ENCODE data around the gene LCAT.
"Not testable (repeated sequence)": the region's sequence is repeated elsewhere in the genome, so short reads cannot be mapped to it uniquely, and the experiment has no call there.

Gene LCAT

DNA sequence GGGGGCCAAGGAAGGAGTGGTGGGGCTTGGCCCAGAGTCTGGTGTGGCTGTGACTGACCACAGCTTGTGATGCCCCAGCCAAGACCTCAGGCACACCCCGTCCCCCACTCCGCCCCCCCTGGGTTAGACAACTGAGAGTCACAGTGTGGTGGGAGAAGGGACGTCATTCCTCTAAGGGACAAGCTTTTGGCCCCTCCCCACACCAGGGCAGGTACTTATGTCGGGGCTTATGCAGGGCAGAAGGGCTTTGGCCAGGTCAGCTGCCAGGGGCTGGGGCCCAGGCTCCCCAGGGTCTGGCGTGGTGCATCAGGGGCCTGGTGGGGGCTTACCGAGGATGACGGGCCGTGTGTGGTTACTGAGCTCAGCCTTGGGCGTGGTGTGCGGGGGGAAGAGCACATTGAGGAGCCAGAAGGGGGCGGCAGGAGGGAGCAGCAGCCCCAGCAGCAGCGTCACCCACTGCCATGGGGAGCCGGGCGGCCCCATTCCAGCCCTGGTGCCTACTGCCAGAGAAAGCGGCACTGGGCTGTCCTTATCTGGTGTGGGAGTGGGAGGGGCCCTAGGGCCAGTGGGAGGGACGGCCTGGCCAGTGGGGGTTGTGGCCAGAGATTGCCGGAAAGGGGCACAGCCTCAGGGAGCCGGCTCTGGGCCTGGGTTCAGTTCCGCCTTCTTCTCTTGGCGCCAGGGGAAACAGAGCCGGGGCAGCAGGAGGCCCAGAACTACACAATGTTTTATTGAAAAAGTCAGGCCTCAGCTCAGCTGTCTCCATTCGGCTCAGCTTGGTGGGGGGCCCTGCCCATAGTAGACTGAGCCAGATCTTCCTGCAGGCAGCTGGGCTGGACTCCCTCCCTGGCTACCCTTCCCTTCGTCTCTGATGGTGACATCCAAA, at the start of gene LCAT:
Gene LCAT, minus strand, starts transcription at position 502 of the 886 bp plus-strand sequence. Its CDS starts 19 bp downstream, at position 483.
- DNase-seq (ENCODE audit: low spot score) = no peak

GRCh38 chr16:67993207-67994039, 49.5 kb upstream of the LCAT start:
- DNase-seq (ENCODE audit: low spot score) = peak; percentile 73

DNA sequence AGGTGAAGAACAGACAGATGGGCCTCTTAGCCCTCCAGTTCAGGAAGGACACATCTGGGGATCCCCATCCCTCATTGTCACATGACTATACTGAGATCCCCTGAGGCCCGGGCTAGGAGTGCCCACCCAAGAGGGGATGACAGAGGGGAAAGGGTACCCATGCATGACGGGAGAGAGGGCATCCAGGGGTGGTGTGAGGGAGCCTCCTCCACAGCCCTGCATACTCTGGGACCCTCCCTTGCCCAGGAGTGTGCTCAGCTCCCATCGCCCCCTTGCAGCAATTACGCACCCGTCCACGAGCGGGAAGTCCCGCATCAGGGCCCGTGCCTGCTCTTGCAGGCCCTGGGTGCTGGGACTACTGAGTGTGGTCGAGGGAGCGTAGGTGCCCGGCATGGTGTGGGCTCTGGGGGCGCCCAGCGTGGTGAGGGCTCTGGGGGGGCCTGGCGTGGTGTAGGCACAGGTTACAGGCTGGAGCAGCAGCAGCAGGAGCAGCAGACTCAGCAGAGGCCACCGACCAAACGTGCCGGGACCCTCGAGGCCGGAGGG, 48.8 kb upstream of the LCAT start:
- DNase-seq (ENCODE audit: low spot score) = no peak

- DNase-seq (ENCODE audit: low spot score) = no peak
Observed at GRCh38 chr16:67990018-67990386, 46.1 kb upstream of the LCAT start.

GRCh38 chr16:67989322-67990017, 45.5 kb upstream of the LCAT start:
- DNase-seq (ENCODE audit: low spot score) = no peak

- DNase-seq (ENCODE audit: low spot score) = no peak
Observed at GRCh38 chr16:67988675-67989074, 44.8 kb upstream of the LCAT start.

DNA sequence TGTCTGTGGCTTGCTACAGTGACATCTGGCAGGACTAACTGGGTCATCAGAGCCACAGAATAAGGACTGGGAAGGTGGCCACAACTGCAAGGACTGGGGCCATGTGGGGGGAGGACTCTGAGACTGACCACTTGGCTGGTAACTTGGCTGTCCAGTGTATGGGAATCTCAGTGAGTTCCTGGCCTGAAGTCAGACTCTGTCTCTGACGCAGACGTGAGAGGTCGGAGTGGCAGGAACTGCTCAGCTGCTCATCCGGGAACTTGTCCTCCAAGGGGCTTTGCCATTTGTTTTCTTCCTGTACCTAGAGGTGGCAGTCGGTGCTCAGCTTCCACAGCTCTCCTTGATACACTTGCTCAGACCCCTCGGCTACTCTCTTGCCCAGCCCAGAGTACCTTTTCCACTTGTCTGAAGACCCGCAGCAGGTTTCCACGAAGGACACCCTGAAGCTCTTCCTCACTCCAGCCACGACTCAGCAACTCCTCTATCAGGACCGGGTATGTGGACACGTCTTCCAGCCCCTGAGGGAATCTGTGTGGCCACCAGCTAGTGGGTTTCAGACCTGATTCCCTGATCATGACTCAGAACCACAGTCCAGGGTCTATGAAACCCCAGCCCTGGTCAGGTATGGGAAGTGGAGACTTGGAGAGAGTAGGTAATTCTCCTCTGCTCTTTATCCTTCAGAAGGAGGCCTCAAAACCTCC, 43.7 kb upstream of the LCAT start:
- peak; percentile 13 for DNase-seq (ENCODE audit: low spot score)

- DNase-seq (ENCODE audit: low spot score) = no peak
Observed at GRCh38 chr16:67986949-67987348, 43.0 kb upstream of the LCAT start.

GRCh38 chr16:67982011-67982696, 38.2 kb upstream of the LCAT start:
- DNase-seq (ENCODE audit: low spot score) = no peak

DNA sequence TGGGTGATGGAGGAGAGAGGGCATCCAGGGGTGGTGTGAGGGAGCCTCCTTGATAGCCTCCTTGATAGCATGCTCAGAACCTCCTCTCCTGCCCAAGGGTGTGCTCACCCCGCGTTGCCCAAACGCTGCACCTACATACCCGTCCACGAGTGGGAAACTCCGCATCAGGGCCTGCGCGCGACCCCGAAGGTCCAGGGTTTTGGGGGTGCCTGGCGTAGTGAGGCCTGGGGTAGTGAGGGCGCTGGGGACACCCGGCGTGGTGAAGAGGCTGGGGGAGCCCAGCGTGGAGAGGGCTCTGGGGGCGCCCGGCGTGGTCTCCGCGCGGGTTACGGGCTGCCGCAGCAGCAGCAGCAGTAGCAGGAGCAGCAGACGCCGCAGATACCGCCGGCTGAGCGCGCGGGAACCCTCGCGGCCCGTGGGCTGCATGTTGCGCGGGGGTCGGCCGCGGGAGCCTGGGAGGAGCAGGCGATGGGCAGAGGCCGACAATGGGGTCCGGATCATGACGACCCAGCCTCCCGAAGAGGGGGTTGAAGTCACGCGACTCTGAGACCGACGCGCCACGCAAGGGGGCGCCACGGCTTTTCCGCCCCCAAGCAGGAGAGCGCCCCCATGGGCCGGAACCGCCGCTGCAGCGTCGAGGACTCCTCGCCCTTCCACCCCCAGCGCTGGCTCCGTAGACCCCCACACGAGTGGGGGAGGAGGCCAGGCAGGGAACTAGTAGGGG, 36.2 kb upstream of the LCAT start, which contains the start of gene DPEP3:
Gene DPEP3, minus strand, starts transcription at position 545 of the 724 bp plus-strand sequence. Its CDS starts 119 bp downstream, at position 426.
- DNase-seq (ENCODE audit: low spot score) = no peak

- no peak for DNase-seq (ENCODE audit: low spot score)
Observed at GRCh38 chr16:67977469-67978227, 33.7 kb upstream of the LCAT start.

DNA sequence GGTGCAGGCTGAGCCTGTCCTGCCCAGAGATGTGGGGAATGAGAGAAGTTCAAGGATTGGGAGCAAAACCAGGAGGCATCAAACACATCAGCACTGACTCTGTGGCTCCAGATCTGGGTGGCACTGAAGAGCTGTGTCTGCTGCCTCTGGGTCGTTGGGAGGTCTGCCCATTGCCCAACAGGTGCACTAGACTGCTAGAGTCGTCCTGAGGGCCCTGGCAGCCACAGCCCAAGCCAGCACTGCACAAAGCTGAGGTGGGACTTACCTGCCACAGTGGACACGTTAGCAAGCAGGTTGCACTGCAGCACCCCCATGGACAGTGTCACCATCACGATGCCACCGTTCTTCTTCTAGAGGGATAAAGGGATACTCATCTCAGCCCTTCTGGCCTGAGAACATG, 33.1 kb upstream of the LCAT start:
- no peak for DNase-seq (ENCODE audit: low spot score)

- DNase-seq (ENCODE audit: low spot score) = no peak
Observed at GRCh38 chr16:67976205-67976604, 32.3 kb upstream of the LCAT start.

DNA sequence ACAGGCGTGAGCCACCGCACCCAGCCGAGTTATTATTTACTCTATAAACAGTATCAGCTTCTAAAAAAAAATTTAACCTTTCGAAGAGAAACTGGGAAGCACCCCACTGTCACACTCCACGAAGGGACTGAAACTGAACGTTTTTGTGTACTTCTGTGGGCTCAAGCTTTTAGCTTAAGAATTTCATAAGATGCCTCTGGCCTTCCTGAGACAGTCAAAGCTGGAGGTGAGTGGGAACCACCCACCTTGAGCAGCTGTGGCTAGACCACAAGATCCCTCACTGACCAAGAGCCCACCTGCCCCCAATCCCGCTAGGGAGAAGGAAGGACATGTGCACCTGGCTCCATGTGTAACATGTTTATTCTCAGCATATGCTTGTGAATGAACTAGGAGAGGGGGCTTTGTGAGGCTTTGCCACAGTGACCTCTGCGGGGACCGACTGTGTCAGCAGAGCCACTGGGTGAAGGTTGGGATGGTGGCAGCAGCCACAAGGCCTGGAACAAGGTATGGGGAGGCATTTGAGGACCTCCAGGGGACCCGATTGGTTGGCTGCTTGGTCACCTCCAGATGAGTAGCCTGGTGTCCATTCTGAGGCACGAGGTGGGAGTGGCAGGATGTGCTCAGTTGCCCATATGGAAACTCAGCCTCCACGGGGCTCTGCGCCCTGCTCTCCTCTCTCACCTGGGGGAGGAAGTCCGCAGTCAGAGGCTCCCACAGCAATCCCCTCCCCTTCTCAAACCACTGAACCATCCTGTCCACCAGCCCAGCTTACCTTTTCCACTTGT, 31.6 kb upstream of the LCAT start:
- no peak for DNase-seq (ENCODE audit: low spot score)

DNA sequence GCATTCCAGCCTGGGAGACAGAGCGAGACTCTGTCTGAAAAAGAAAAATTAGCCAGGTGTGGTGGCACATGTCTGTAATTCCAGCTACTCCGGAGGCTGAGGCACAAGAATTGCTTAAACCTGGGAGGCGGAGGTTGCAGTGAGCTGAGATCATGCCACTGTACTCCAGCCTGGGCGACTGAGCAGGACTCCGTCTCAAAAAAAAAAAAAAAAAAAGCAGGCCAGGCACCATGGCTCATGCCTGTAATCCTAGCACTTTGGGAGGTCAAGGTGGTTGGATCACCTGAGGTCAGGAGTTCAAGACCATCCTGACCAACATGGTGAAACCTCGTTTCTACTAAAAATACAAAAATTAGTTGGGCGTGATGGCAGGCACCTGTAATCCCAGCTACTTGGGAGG, 28.4 kb upstream of the LCAT start:
- not testable (repeated sequence) for DNase-seq (ENCODE audit: low spot score)

DNA sequence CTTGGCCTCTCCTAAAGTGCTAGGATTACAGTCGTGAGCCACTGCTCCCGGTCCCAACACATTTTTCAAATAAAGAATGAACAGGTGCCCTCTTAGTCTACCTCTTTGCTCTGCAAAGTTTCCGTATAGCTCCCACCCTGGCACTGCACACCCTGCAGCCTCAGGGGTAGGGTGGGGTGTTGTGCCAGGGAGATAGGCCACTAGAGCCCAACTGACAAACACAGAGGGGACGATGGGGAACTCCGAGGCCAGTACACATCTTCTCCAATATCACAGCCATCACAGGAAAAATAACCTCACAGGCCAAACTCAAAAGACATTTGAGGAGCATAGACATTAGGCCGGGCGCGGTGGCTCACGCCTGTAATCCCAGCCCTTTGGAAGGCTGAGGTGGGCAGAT, 27.2 kb upstream of the LCAT start:
- DNase-seq (ENCODE audit: low spot score) = no peak

DNA sequence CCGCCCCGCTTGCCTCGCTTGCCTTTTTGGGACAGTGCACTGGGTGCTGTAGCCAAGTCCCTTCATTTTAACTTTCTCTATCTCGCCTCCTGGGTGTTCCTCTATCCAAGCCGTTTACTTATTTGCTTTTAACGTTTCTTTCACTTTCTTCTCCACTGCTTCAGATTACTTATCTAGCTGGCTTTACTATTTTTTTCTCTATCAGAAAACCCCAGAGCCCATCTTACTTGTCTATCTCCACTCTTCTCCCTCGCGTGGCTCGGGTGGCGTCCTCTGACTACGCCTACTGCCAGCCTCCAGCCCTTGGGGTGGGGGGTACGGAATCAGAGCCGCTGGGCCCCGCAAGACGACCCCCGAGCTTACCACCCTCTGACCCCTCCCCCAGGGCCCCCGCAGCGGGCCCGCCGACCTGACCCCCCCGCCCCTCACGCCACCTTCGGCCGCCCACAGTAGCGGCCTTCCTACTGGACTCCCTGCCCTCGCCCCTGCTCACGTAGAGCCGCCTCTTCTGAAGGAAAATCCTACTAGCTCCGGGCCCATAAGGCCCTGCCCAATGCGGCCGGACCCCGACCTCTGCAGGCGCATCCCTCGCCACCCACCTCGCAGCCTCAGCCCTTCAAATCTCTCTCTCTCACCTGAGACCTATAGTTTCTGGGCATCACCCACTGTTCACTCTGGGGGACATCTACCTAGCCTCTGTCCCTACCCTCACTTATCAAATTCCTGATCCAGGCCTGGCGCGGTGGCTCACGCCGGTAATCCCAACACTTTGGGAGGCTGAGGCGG, 25.5 kb upstream of the LCAT start:
- no peak for DNase-seq (ENCODE audit: low spot score)

All from kidney tubule cell (primary cell).